Ishikawa (cell line): Measurements from ENCODE around the gene ATRNL1.

Experiments used
- CEBPB ChIP-seq: IDR thresholded peaks from 2 replicates; pipeline ENCODE4 v1.6.1; 2012
- CREB1 ChIP-seq: IDR thresholded peaks from 2 replicates; pipeline ENCODE4 v1.6.1; 2012; ENCODE audit warnings: low read depth
- EGR1 ChIP-seq: IDR thresholded peaks from 2 replicates; pipeline ENCODE4 v1.6.1; 2012
- EP300 ChIP-seq: IDR thresholded peaks from 2 replicates; pipeline ENCODE4 v1.6.1; 2012; ENCODE audit warnings: borderline replicate concordance
- FOXM1 ChIP-seq: IDR thresholded peaks from 2 replicates; pipeline ENCODE4 v1.6.1; 2012; ENCODE audit warnings: low read depth, borderline replicate concordance
- NFIC ChIP-seq: IDR thresholded peaks from 2 replicates; pipeline ENCODE4 v1.6.1; 2012
- RAD21 ChIP-seq: IDR thresholded peaks from 2 replicates; pipeline ENCODE4 v1.6.1; 2012; ENCODE audit warnings: low read depth
- REST ChIP-seq: IDR thresholded peaks from 2 replicates; pipeline ENCODE4 v1.6.1; 2012; ENCODE audit warnings: low read depth, mild to moderate bottlenecking
- TAF1 ChIP-seq: IDR thresholded peaks from 2 replicates; pipeline ENCODE4 v1.6.1; 2012; ENCODE audit warnings: low read depth, mild to moderate bottlenecking
- TCF12 ChIP-seq: IDR thresholded peaks from 2 replicates; pipeline ENCODE4 v1.6.1; 2012; ENCODE audit warnings: low read depth
- TEAD4 ChIP-seq: IDR thresholded peaks from 2 replicates; pipeline ENCODE4 v1.6.1; 2012
- USF1 ChIP-seq: IDR thresholded peaks from 2 replicates; pipeline ENCODE4 v1.6.1; 2012
- YY1 ChIP-seq: IDR thresholded peaks from 2 replicates; pipeline ENCODE4 v1.6.1; 2012; ENCODE audit warnings: low read depth
- ZBTB7A ChIP-seq: IDR thresholded peaks from 2 replicates; pipeline ENCODE4 v1.6.1; 2012; ENCODE audit warnings: low read depth
- TF ChIP-seq, protein P1 (sequence below): IDR thresholded peaks from 2 replicates; pipeline ENCODE4 v1.6.1; 2012

The ATRNL1 gene

DNA sequence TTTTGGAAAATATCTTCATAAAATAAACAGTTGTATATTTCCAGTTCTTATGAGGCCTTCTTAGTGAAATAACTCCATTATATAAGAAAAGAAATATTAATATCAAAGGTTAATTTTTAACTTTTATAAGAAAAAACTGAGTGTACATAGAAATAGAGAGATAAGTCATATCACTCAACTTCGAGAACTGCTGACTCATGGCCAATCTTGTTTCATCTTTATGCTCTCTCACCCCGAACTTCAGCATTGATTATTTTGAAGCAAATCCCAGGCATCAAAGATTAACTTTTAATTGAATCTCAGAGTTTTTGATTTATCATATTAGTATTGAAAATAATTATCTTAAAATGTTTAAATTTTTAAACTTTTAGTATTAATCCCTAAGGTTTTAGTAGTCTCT is 652.8 kb downstream of the ATRNL1 start:
- no peak for TF ChIP-seq TEAD4
- TF ChIP-seq CREB1 = no peak
- TF ChIP-seq, protein P1, sequence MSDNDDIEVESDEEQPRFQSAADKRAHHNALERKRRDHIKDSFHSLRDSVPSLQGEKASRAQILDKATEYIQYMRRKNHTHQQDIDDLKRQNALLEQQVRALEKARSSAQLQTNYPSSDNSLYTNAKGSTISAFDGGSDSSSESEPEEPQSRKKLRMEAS = no peak
- no peak for TF ChIP-seq FOXM1
- TF ChIP-seq EP300 = no peak
- TF ChIP-seq RAD21 = no peak
- no peak for TF ChIP-seq TAF1
- TF ChIP-seq USF1 = no peak
- no peak for TF ChIP-seq ZBTB7A
- no peak for TF ChIP-seq NFIC
- TF ChIP-seq TCF12 = no peak
- no peak for TF ChIP-seq REST
- no peak for TF ChIP-seq CEBPB
- no peak for TF ChIP-seq EGR1
- no peak for TF ChIP-seq YY1

- TF ChIP-seq EP300 = no peak
- TF ChIP-seq RAD21 = no peak
- TF ChIP-seq USF1 = no peak
- no peak for TF ChIP-seq CEBPB
- no peak for TF ChIP-seq TCF12
- no peak for TF ChIP-seq CREB1
- TF ChIP-seq REST = no peak
- no peak for TF ChIP-seq FOXM1
- no peak for TF ChIP-seq YY1
- no peak for TF ChIP-seq TAF1
- no peak for TF ChIP-seq ZBTB7A
- TF ChIP-seq NFIC = no peak
- TF ChIP-seq, protein P1 = no peak
- TF ChIP-seq EGR1 = no peak
- TF ChIP-seq TEAD4 = no peak
These were observed 654.6 kb downstream of the ATRNL1 start for GRCh38 chr10:115747811-115748210.

DNA sequence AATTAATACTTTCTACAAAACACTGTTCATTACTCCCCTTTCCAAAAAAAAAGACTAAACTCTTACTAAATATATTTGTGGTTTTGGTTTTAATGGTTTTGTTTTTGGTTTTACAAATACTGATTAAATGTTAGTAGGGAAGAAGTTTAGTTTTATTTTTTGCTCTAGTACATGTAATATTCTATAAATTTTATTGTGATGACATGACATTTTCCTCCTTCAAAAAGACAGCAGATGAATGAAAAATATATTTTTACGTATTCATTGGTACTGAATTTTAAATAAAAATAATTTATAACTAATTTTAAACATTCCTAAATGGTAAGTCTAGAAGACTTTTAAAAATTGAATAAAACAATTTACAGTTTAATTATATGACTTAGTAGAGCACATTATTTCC is 667.0 kb downstream of the ATRNL1 start:
- TF ChIP-seq TAF1 (no peak), NFIC (no peak), YY1 (no peak), REST (no peak)

DNA sequence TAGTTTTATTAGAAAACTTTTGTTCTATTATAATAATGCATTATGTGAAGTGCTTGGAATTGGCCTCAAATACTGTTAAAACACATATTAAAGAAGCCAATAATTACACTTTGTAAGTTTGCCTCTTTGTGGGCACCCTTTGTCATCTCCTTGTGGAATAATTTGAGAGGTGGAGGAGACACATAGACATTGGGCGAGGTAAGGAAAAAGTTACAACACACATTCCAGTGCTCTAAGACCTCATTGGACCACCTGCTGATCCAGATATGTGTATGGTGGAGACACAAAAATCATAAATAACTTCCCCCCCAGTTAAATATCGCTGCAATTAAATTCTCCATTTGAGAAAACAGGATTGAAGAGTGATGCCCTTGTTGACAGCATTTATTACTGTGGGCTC is 668.0 kb downstream of the ATRNL1 start:
- no peak for TF ChIP-seq TCF12
- no peak for TF ChIP-seq FOXM1
- no peak for TF ChIP-seq YY1
- no peak for TF ChIP-seq TAF1
- TF ChIP-seq, protein P1 = no peak
- TF ChIP-seq EGR1 = no peak
- TF ChIP-seq REST = no peak
- TF ChIP-seq TEAD4 = no peak
